A549 treated with DMSO at 1 μM for 4 hours (cell line): ENCODE measurements around the gene COMMD3. TPM values are rescaled to one million over a fixed set of nuclear protein-coding genes. Genes with fewer than 3 reads are reported as not detected.

ENCODE experiments used
- total RNA-seq: library from RNA; stranded (reverse); fragments of 200-300 nt; extraction: Qiagen RNA extraction; gene quantifications from 5 replicates; pipeline ENCODE4 v1.2.3, GENCODE V29; 2022; ENCODE audit warnings: low read depth

The COMMD3 gene
- 47.6 to 57.0 TPM (median 51.3 TPM) in 5 replicates for total RNA-seq

GRCh38 chr10:22316286-22317075 is at the start of gene COMMD3:
TSS of gene COMMD3 (plus strand) at chr10:22316388. CDS start at chr10:22316418, 30 bp downstream.

GRCh38 chr10:22320591-22321155 is 4.5 kb downstream of the COMMD3 start, which contains the start of gene BMI1:
TSS of gene BMI1 (plus strand) at chr10:22321099. CDS start at chr10:22326450, 5,351 bp downstream.

GRCh38 chr10:22345301-22346095 is 29.3 kb downstream of the COMMD3 start, which contains the start of gene SPAG6:
TSS of gene SPAG6 (plus strand) at chr10:22345496. CDS start at chr10:22345612, 116 bp downstream.

Other genes with a start within 250 kb of the COMMD3 start
- 0.19 TPM in 1 of 5 replicates, not detected in the others for gene EBLN1, start 98.4 kb upstream of the COMMD3 start, total RNA-seq
- gene BMI1, start 4.7 kb downstream of the COMMD3 start, total RNA-seq: 32.6 to 49.9 TPM (median 41.1 TPM) in 5 replicates
- gene SPAG6, start 29.1 kb downstream of the COMMD3 start, total RNA-seq: not detected in 5 replicates